Measurements from ENCODE around the gene LTA. TPM values are rescaled to one million over a fixed set of nuclear protein-coding genes. Genes with fewer than 3 reads are reported as not detected.

Gene LTA
- polyA plus RNA-seq, 1 donor from 2014 or later: 16.3 TPM

- peaks cover 3% of the 10 kb centered on the region for H3K36me3 Mint-ChIP-seq
- H3K9me3 Mint-ChIP-seq: no peaks in the 10 kb centered on the region
- H3K4me3 Mint-ChIP-seq: peak overlapping the region; percentile 93 to 99 (median 99)
- peaks cover 33 to 77% (median 71%) of the 10 kb centered on the region in 3 donors for H3K4me1 Mint-ChIP-seq
- peaks cover 1% of the 10 kb centered on the region for H3K27me3 Mint-ChIP-seq
- H3K27ac Mint-ChIP-seq: peak overlapping the region; percentile 92 to 100 (median 98)
These were observed 1.4 kb downstream of the LTA start for GRCh38 chr6:31573239-31574105.

DNA sequence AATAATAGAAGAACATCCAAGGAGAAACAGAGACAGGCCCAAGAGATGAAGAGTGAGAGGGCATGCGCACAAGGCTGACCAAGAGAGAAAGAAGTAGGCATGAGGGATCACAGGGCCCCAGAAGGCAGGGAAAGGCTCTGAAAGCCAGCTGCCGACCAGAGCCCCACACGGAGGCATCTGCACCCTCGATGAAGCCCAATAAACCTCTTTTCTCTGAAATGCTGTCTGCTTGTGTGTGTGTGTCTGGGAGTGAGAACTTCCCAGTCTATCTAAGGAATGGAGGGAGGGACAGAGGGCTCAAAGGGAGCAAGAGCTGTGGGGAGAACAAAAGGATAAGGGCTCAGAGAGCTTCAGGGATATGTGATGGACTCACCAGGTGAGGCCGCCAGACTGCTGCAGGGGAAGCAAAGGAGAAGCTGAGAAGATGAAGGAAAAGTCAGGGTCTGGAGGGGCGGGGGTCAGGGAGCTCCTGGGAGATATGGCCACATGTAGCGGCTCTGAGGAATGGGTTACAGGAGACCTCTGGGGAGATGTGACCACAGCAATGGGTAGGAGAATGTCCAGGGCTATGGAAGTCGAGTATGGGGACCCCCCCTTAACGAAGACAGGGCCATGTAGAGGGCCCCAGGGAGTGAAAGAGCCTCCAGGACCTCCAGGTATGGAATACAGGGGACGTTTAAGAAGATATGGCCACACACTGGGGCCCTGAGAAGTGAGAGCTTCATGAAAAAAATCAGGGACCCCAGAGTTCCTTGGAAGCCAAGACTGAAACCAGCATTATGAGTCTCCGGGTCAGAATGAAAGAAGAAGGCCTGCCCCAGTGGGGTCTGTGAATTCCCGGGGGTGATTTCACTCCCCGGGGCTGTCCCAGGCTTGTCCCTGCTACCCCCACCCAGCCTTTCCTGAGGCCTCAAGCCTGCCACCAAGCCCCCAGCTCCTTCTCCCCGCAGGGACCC, 2.3 kb downstream of the LTA start:
- peak overlapping the region; percentile 93 to 99 (median 97) for H3K4me3 Mint-ChIP-seq
- peaks cover 1% of the 10 kb centered on the region for H3K27me3 Mint-ChIP-seq
- H3K4me1 Mint-ChIP-seq: peaks cover 34 to 78% (median 74%) of the 10 kb centered on the region in 3 donors
- peaks cover 3% of the 10 kb centered on the region for H3K36me3 Mint-ChIP-seq
- peak overlapping the region; percentile 92 to 100 (median 98) for H3K27ac Mint-ChIP-seq
- no peaks in the 10 kb centered on the region for H3K9me3 Mint-ChIP-seq

- Mint-ChIP-seq H3K9me3 (no peaks in the 10 kb centered on the region), H3K36me3 (peaks cover 4% of the 10 kb centered on the region), H3K27me3 (peaks cover 1% of the 10 kb centered on the region), H3K4me3 (peak within 1 kb of the TSS; percentile 93 to 99 (median 97)), H3K4me1 (peaks cover 28 to 72% (median 70%) of the 10 kb centered on the region in 3 donors), H3K27ac (peak within 1 kb of the TSS; percentile 92 to 100 (median 98))
These were observed 3.3 kb downstream of the LTA start, which contains the start of gene TNF for GRCh38 chr6:31575335-31575901. Gene TNF, plus strand, starts transcription at chr6:31575565. Its CDS starts 177 bp downstream, at chr6:31575742.

- Mint-ChIP-seq H3K36me3 (peaks cover 9% of the 10 kb centered on the region), H3K4me3 (peak overlapping the region; percentile 93 to 99 (median 97)), H3K27ac (peak overlapping the region; percentile 92 to 98 (median 95)), H3K9me3 (no peaks in the 10 kb centered on the region), H3K4me1 (peaks cover 30 to 69% (median 67%) of the 10 kb centered on the region in 3 donors), H3K27me3 (peaks cover 1% of the 10 kb centered on the region)
These were observed 4.0 kb downstream of the LTA start for GRCh38 chr6:31575952-31576685.

- Mint-ChIP-seq H3K4me3 (peak overlapping the region; percentile 93 to 99 (median 97)), H3K36me3 (peaks cover 10% of the 10 kb centered on the region), H3K27ac (peak overlapping the region; percentile 92 to 98 (median 95)), H3K27me3 (peaks cover 1% of the 10 kb centered on the region), H3K4me1 (peaks cover 35 to 60% (median 60%) of the 10 kb centered on the region in 3 donors), H3K9me3 (no peaks in the 10 kb centered on the region)
These were observed 4.9 kb downstream of the LTA start for GRCh38 chr6:31576897-31577578.

- H3K4me1 Mint-ChIP-seq: peaks cover 37 to 60% (median 57%) of the 10 kb centered on the region in 3 donors
- no peaks in the 10 kb centered on the region for H3K9me3 Mint-ChIP-seq
- H3K4me3 Mint-ChIP-seq: peak overlapping the region; percentile 93 to 99 (median 97)
- peaks cover 1% of the 10 kb centered on the region for H3K27me3 Mint-ChIP-seq
- H3K27ac Mint-ChIP-seq: peak overlapping the region; percentile 92 to 95 (median 93)
- peaks cover 10% of the 10 kb centered on the region for H3K36me3 Mint-ChIP-seq
These were observed 5.5 kb downstream of the LTA start for GRCh38 chr6:31577579-31577966.

DNA sequence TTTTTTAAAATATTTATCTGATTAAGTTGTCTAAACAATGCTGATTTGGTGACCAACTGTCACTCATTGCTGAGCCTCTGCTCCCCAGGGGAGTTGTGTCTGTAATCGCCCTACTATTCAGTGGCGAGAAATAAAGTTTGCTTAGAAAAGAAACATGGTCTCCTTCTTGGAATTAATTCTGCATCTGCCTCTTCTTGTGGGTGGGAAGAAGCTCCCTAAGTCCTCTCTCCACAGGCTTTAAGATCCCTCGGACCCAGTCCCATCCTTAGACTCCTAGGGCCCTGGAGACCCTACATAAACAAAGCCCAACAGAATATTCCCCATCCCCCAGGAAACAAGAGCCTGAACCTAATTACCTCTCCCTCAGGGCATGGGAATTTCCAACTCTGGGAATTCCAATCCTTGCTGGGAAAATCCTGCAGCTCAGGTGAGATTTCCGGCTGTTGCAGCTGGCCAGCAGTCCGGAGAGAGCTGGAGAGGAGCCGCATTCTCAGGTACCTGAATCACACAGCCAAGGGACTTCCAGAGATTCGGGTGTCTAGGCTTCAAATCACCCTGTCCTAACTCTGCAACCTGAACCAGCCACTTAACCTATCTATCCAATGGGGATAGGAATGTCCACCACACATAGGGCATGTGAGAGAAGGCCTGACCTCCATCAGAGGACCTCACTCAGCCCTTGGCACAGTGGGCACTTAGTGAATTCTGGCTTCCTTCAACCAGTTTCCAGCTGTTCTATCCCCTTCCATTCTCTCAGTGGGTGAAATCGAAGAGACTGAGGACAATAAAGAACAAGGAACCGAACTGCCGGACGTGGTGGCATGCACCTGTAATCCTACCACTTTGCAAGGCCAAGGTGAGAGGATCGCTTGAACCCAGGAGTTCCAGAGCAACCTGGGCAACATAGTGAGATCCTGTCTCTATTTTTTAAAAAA, 6.4 kb downstream of the LTA start:
- peak overlapping the region; percentile 90 to 100 (median 96) for H3K27ac Mint-ChIP-seq
- peaks cover 41 to 57% (median 55%) of the 10 kb centered on the region in 3 donors for H3K4me1 Mint-ChIP-seq
- peak overlapping the region; percentile 93 to 100 (median 98) for H3K4me3 Mint-ChIP-seq
- H3K27me3 Mint-ChIP-seq: peaks cover 1% of the 10 kb centered on the region
- H3K36me3 Mint-ChIP-seq: peaks cover 10% of the 10 kb centered on the region
- H3K9me3 Mint-ChIP-seq: no peaks in the 10 kb centered on the region

GRCh38 chr6:31579119-31579505, 7.0 kb downstream of the LTA start:
- Mint-ChIP-seq H3K9me3 (no peaks in the 10 kb centered on the region), H3K27ac (peak overlapping the region; percentile 90 to 100 (median 96)), H3K27me3 (peaks cover 1% of the 10 kb centered on the region), H3K4me1 (peaks cover 40 to 56% (median 52%) of the 10 kb centered on the region in 3 donors), H3K36me3 (peaks cover 10% of the 10 kb centered on the region), H3K4me3 (peak overlapping the region; percentile 93 to 100 (median 98))

DNA sequence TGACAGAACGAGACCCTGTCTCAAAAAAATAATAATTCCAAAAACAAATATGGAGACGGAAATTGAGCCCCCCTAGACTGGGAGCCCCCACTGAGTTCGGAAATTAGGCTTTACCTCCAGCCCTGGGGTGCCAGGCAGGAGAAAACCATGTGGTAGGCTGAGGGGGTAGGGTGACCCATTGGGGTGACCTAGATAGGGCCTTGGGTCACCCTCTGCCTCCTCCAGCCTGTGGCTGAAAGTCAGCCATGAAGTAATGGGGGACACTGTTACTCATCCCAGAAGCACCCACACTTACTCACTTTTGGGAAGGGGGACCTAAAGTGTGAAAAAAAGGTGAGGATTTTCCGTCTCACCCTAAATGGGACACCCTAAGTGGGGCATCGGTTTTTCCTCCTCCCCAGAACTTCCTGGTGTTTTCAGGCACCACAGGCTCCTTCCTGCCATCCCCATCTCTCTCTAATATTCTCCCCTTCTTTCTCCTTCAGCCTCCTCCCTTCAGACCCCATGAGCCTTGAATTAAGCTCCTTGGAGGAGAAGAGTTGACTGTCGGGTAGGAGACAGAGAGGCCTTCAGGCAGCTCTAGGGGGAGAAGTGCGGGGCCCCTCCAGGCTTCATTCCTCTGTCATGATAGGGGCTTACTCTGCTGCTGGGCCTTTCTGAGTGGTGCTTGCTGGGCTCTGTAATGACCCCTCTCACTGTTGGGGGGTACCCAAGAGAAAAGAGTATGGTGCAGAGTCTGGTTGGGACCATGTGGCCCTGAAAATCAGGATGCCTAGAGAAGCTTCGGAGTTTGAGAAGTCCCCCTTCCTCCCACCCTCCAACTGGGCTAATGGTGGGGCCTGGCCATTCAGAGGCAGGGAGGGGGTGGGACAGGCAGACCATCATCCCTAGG, 7.7 kb downstream of the LTA start:
- H3K4me3 Mint-ChIP-seq: peak overlapping the region; percentile 93 to 100 (median 98)
- no peaks in the 10 kb centered on the region for H3K9me3 Mint-ChIP-seq
- H3K27me3 Mint-ChIP-seq: no peaks in the 10 kb centered on the region
- H3K36me3 Mint-ChIP-seq: peaks cover 10% of the 10 kb centered on the region
- peak overlapping the region; percentile 96 to 100 (median 99) for H3K27ac Mint-ChIP-seq
- peaks cover 40 to 55% (median 52%) of the 10 kb centered on the region in 3 donors for H3K4me1 Mint-ChIP-seq

GRCh38 chr6:31580438-31580740, 8.3 kb downstream of the LTA start:
- peaks cover 39 to 54% (median 50%) of the 10 kb centered on the region in 3 donors for H3K4me1 Mint-ChIP-seq
- peak overlapping the region; percentile 96 to 100 (median 99) for H3K27ac Mint-ChIP-seq
- H3K27me3 Mint-ChIP-seq: no peaks in the 10 kb centered on the region
- no peaks in the 10 kb centered on the region for H3K9me3 Mint-ChIP-seq
- peak overlapping the region; percentile 93 to 100 (median 98) for H3K4me3 Mint-ChIP-seq
- H3K36me3 Mint-ChIP-seq: peaks cover 10% of the 10 kb centered on the region

DNA sequence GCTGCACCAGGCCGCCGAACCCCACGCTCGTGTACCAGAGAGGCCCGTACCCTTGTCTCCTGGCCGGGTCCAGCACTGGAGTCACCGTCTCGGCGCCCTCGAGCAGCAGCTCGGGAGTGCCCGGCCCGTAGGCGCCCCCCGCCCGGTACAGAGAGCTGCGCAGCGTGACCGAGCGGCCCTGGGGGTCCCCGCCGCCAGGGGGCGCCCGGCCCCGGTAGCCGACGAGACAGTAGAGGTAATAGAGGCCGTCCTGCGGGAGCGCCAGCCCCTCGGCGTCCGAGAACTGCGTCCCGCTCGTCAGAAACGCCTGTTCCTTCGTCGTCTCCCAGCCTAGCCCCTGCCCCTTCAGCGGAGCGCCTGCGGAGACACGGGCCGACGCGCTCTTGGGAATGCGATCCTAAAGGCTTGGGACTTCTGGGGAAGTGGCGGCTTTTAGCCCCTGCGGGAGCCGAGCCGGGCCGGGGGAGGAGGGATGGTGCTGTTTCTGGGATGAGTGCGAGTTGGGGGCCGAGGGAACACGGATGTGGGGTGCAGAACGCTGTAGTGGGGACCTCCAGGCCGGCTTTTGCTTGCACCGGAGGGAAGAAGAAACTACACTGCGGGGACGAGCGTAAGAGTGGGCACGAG, 8.8 kb downstream of the LTA start:
- Mint-ChIP-seq H3K4me3 (peak overlapping the region; percentile 93 to 100 (median 98)), H3K27ac (peak overlapping the region; percentile 96 to 100 (median 99)), H3K4me1 (peaks cover 41 to 55% (median 52%) of the 10 kb centered on the region in 3 donors), H3K36me3 (peaks cover 10% of the 10 kb centered on the region), H3K27me3 (no peaks in the 10 kb centered on the region), H3K9me3 (no peaks in the 10 kb centered on the region)

All from IgD-negative memory B cell (primary cell).